Measurements from ENCODE around the gene GOLGA6L10. TPM values are rescaled to one million over a fixed set of nuclear protein-coding genes. Genes with fewer than 3 reads are reported as not detected.
A peak's percentile ranks its signal among the peaks of the same experiment; 100 is the strongest.
"Not testable (repeated sequence)": the region's sequence is repeated elsewhere in the genome, so short reads cannot be mapped to it uniquely, and the experiment has no call there.

The GOLGA6L10 gene
- total RNA-seq, 1 experiment from 2014 or later, result 1.1 TPM

DNA sequence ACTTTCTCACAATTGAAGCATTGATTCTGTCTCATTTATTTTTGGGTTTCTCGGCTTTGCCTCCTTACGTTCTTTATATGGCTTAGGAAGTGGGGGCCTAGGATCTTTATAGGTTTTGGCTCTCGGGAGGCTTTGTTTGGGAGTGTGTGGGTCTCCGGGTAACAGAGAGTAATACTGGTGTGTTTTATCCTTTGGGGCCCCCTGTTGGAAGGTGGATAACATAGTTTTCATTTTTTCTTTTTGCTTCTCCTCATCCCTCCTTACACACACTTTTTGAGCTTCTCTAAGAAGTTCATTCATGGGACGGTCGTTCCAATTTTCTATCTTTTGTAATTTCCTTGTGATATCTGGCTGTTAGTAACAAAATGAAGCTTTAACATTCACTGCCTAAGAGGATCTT is 30.3 kb upstream of the GOLGA6L10 start:
- ATAC-seq; H3K27me3 ChIP-seq (ENCODE audit: low read length); H3F3A ChIP-seq (ENCODE audit: low read length, unreplicated experiment); DNase-seq; H4K20me1 ChIP-seq (ENCODE audit: low read length); BruUV-seq (replicated peaks); H3K27ac ChIP-seq (ENCODE audit: low read length); H2AFZ ChIP-seq (ENCODE audit: low read length); H3K9me3 ChIP-seq (ENCODE audit: low read length); H3K4me1 ChIP-seq (ENCODE audit: insufficient read depth, low read length); POLR2A ChIA-PET (ENCODE audit: unreplicated experiment); H3K79me2 ChIP-seq (ENCODE audit: low read length); H3K4me2 ChIP-seq (ENCODE audit: low read length); H3K4me3 ChIP-seq (ENCODE audit: low read length); H3K9ac ChIP-seq (ENCODE audit: low read length); H3K9me2 ChIP-seq (replicated peaks; ENCODE audit: low read length); CTCF ChIA-PET; H3K36me3 ChIP-seq (ENCODE audit: low read depth, low read length); intact Hi-C loops (cut with micrococcal nuclease): not testable (repeated sequence)
- TF ChIP-seq, protein P1, sequence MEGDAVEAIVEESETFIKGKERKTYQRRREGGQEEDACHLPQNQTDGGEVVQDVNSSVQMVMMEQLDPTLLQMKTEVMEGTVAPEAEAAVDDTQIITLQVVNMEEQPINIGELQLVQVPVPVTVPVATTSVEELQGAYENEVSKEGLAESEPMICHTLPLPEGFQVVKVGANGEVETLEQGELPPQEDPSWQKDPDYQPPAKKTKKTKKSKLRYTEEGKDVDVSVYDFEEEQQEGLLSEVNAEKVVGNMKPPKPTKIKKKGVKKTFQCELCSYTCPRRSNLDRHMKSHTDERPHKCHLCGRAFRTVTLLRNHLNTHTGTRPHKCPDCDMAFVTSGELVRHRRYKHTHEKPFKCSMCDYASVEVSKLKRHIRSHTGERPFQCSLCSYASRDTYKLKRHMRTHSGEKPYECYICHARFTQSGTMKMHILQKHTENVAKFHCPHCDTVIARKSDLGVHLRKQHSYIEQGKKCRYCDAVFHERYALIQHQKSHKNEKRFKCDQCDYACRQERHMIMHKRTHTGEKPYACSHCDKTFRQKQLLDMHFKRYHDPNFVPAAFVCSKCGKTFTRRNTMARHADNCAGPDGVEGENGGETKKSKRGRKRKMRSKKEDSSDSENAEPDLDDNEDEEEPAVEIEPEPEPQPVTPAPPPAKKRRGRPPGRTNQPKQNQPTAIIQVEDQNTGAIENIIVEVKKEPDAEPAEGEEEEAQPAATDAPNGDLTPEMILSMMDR (conservative IDR thresholded peaks at IDR 0.05; ENCODE audit: low read depth, low read length), result peak; percentile 42; the same call in 1 of the 2 replicates

- ATAC-seq; BruUV-seq (replicated peaks); H3F3A ChIP-seq (ENCODE audit: low read length, unreplicated experiment); H3K4me3 ChIP-seq (ENCODE audit: low read length); H3K4me2 ChIP-seq (ENCODE audit: low read length); H3K9me3 ChIP-seq (ENCODE audit: low read length); H3K9me2 ChIP-seq (replicated peaks; ENCODE audit: low read length); H2AFZ ChIP-seq (ENCODE audit: low read length); CTCF ChIA-PET; H3K27me3 ChIP-seq (ENCODE audit: low read length); H3K27ac ChIP-seq (ENCODE audit: low read length); intact Hi-C loops (cut with micrococcal nuclease); POLR2A ChIA-PET (ENCODE audit: unreplicated experiment); H3K9ac ChIP-seq (ENCODE audit: low read length); H3K4me1 ChIP-seq (ENCODE audit: insufficient read depth, low read length); H4K20me1 ChIP-seq (ENCODE audit: low read length); H3K36me3 ChIP-seq (ENCODE audit: low read depth, low read length): not testable (repeated sequence)
- H3K79me2 ChIP-seq (ENCODE audit: low read length), result peaks cover 16% of the 10 kb centered on the region
- DNase-seq, result peak; percentile 39
Measured at GRCh38 chr15:82373661-82374060, 24.4 kb upstream of the GOLGA6L10 start.

- POLR2A ChIA-PET (ENCODE audit: unreplicated experiment), result no interaction called here
Measured at GRCh38 chr15:82371656-82372055, 22.4 kb upstream of the GOLGA6L10 start.

GRCh38 chr15:82367790-82368189 is 18.5 kb upstream of the GOLGA6L10 start:
- H3K4me1 ChIP-seq (ENCODE audit: insufficient read depth, low read length); H3K4me2 ChIP-seq (ENCODE audit: low read length); H3K9me2 ChIP-seq (replicated peaks; ENCODE audit: low read length); intact Hi-C loops (cut with micrococcal nuclease); ATAC-seq; CTCF ChIA-PET; H3K4me3 ChIP-seq (ENCODE audit: low read length); H3K36me3 ChIP-seq (ENCODE audit: low read depth, low read length); POLR2A ChIA-PET (ENCODE audit: unreplicated experiment); H2AFZ ChIP-seq (ENCODE audit: low read length); H3K79me2 ChIP-seq (ENCODE audit: low read length); H3K27me3 ChIP-seq (ENCODE audit: low read length); H3K9me3 ChIP-seq (ENCODE audit: low read length); H3F3A ChIP-seq (ENCODE audit: low read length, unreplicated experiment); BruUV-seq (replicated peaks); H3K27ac ChIP-seq (ENCODE audit: low read length); H3K9ac ChIP-seq (ENCODE audit: low read length); DNase-seq; H4K20me1 ChIP-seq (ENCODE audit: low read length): not testable (repeated sequence)

More at GRCh38 chr15:82371656-82372055, 22.4 kb upstream of the GOLGA6L10 start:
- Histone ChIP-seq H3K27me3 (ENCODE audit: low read length) (no peaks in the 10 kb centered on the region), H3K4me3 (ENCODE audit: low read length) (no peak overlapping the region), H4K20me1 (ENCODE audit: low read length) (no peaks in the 10 kb centered on the region), H3K4me2 (ENCODE audit: low read length) (no peak overlapping the region), H3K36me3 (ENCODE audit: low read depth, low read length) (no peaks in the 10 kb centered on the region), H3K9me3 (ENCODE audit: low read length) (no peaks in the 10 kb centered on the region), H3F3A (ENCODE audit: low read length, unreplicated experiment) (no peaks in the 10 kb centered on the region), H2AFZ (ENCODE audit: low read length) (no peak overlapping the region), H3K4me1 (ENCODE audit: insufficient read depth, low read length) (peaks cover 7% of the 10 kb centered on the region; the same call in 1 of the 2 replicates), H3K27ac (ENCODE audit: low read length) (no peak overlapping the region), H3K79me2 (ENCODE audit: low read length) (peaks cover 16% of the 10 kb centered on the region), H3K9me2 (replicated peaks; ENCODE audit: low read length) (no peaks in the 10 kb centered on the region), H3K9ac (ENCODE audit: low read length) (no peak overlapping the region)
- BruUV-seq (replicated peaks), result no TSS peak
- DNase-seq (no peak), ATAC-seq (no peak)
- CTCF ChIA-PET, result no interaction called here
- TF ChIP-seq EZH2phosphoT487 (IDR thresholded peaks at IDR 0.05; ENCODE audit: borderline replicate concordance, low read length), result no peak
- TF ChIP-seq, protein P1 (conservative IDR thresholded peaks at IDR 0.05; ENCODE audit: low read depth, low read length), result no peak
- no peak for TF ChIP-seq EZH2 (IDR thresholded peaks at IDR 0.05; ENCODE audit: low read length, unreplicated experiment)
- intact Hi-C loops (cut with micrococcal nuclease), result no loop called here

DNA sequence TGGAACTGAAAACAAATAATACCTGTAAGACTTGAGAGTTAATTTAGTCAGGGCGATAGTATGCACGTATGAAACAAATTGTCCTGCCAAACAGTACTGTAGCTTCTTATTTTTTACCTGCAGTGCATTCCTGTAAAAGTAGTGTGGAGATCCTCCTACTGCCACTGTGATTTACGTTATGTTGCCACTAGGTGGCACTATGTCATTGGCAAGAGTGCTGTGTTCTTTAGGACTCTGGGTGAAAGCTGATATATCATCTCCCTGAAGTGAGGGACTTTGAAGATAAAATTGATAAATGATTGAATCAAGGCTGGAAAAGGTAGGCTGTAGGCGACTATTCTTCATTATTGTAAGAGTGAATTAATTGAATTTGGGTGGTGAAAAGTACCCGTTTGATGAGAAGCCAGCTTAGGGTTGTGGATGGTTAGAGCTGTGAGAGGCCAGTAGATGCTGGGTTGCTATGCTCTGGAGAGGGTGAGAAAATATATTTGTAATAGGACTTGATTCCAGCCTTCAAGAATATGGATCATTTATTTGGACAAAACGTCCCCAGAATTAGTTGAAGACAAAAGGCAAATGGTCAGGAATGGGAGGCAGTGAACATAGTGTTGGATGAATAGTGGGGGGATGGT is 16.5 kb upstream of the GOLGA6L10 start:
- H4K20me1 ChIP-seq (ENCODE audit: low read length); POLR2A ChIA-PET (ENCODE audit: unreplicated experiment); H2AFZ ChIP-seq (ENCODE audit: low read length); CTCF ChIA-PET; H3K27me3 ChIP-seq (ENCODE audit: low read length); H3K9me2 ChIP-seq (replicated peaks; ENCODE audit: low read length); H3K4me3 ChIP-seq (ENCODE audit: low read length); BruUV-seq (replicated peaks); H3K9ac ChIP-seq (ENCODE audit: low read length); H3K4me1 ChIP-seq (ENCODE audit: insufficient read depth, low read length); H3F3A ChIP-seq (ENCODE audit: low read length, unreplicated experiment); DNase-seq; H3K36me3 ChIP-seq (ENCODE audit: low read depth, low read length); H3K79me2 ChIP-seq (ENCODE audit: low read length); intact Hi-C loops (cut with micrococcal nuclease); H3K9me3 ChIP-seq (ENCODE audit: low read length); H3K4me2 ChIP-seq (ENCODE audit: low read length); H3K27ac ChIP-seq (ENCODE audit: low read length): not testable (repeated sequence)
- peak; percentile 99 for ATAC-seq
